K562 (cell line): ENCODE measurements around the gene GHRL. TPM values are rescaled to one million over a fixed set of nuclear protein-coding genes. Genes with fewer than 3 reads are reported as not detected.

Experiments
- ATAC-seq: fragments of 200-7000 bp; cut with Tn5 transposase; 3 replicates; pipeline ENCODE4 v1.9.1; 2020; ENCODE audit warnings: moderate library complexity
- BruUV-seq: library from RNA; stranded (reverse); fragments of 400-500 nt; replicated peaks from 2 replicates; lab custom pipeline; 2021; lab: Mats Ljungman, UMichigan
- CTCF ChIA-PET: fragments of 300-600 bp; formaldehyde crosslinking; extraction: SDS; loops from one replicate; lab custom pipeline; 2021; ENCODE audit warnings: low intra/inter-chr PET ratio; lab: Yijun Ruan, JAX
- POLR2A ChIA-PET: fragments of 300-600, 350-650 bp; sonication (Branson Sonifier 250); formaldehyde crosslinking; extraction: SDS; loops from one replicate; lab custom pipeline; 2021; ENCODE audit warnings: antibody characterized with exemption, inconsistent platforms; lab: Yijun Ruan, JAX
- DNase-seq, 4 experiments: peaks; one replicate each; pipeline versions ENCODE4 v3.0.0 to v3.0.0-alpha.2; 2011 to 2018; ENCODE audit warnings: low spot score in 3 of 4, mixed read lengths in 3 of 4; ENCODE audit errors: extremely low read depth in 1 of 4
- FAIRE-seq: peaks from 2 replicates; lab custom pipeline; 2011; peaks lifted over from hg19 to GRCh38; lab: Jason Lieb, UNC
- H2AFZ ChIP-seq: 2 replicates; pipeline ENCODE4 v1.6.0; 2011; ENCODE audit warnings: low read depth, low read length, control low read depth, inconsistent platforms
- H3K27ac ChIP-seq: fragments of 200-600 bp; 3 replicates; pipeline ENCODE4 v1.8.0; 2011; ENCODE audit warnings: low read depth, mild to moderate bottlenecking, control low read depth, inconsistent platforms, low read length, moderate library complexity, mixed read lengths; ENCODE audit errors: extremely low read depth
- H3K27me3 ChIP-seq, 2 experiments: fragments of 300-600 bp in 1 of 2; 2 replicates in 1 of 2; 3 replicates in 1 of 2; pipeline versions ENCODE4 v1.6.0 to v1.8.0; 2011; ENCODE audit warnings: inconsistent platforms in 2 of 2, low read length in 2 of 2, mild to moderate bottlenecking in 1 of 2, mixed read lengths in 1 of 2, moderate library complexity in 1 of 2; ENCODE audit not compliant: control insufficient read depth in 2 of 2, insufficient read depth in 2 of 2
- H3K36me3 ChIP-seq: fragments of 300-600 bp; 3 replicates; pipeline ENCODE4 v1.8.0; 2011; ENCODE audit warnings: mild to moderate bottlenecking, low read length, inconsistent platforms; ENCODE audit not compliant: control insufficient read depth, insufficient read depth
- H3K4me1 ChIP-seq, 2 experiments: fragments of 200-600 bp in 1 of 2; replicated peaks in 1 of 2; 2 replicates in 1 of 2; 3 replicates in 1 of 2; pipeline versions ENCODE4 v1.5.1 to v1.8.0; 2011; ENCODE audit warnings: inconsistent platforms in 2 of 2, low read length in 2 of 2, mild to moderate bottlenecking in 1 of 2, mixed read lengths in 1 of 2, moderate library complexity in 1 of 2; ENCODE audit not compliant: control insufficient read depth in 2 of 2, insufficient read depth in 2 of 2
- H3K4me2 ChIP-seq: 2 replicates; pipeline ENCODE4 v1.6.1; 2011; ENCODE audit warnings: low read length, control low read depth, inconsistent platforms, mixed read lengths; ENCODE audit not compliant: insufficient read depth
- H3K4me3 ChIP-seq: fragments of 200-600 bp; sonication (generic), shearing (Covaris generic); 2 replicates; pipeline ENCODE4 v1.5.1; 2016; ENCODE audit warnings: control low read depth, inconsistent platforms
- H3K79me2 ChIP-seq: fragments of 200-600 bp; 3 replicates; pipeline ENCODE4 v1.8.0; 2011; ENCODE audit warnings: low read length, inconsistent platforms; ENCODE audit not compliant: control insufficient read depth, insufficient read depth
- H3K9ac ChIP-seq, 2 experiments: 2 replicates each; pipeline versions ENCODE4 v1.6.0 to v1.6.1; 2011; ENCODE audit warnings: low read depth in 2 of 2, low read length in 2 of 2, control low read depth in 1 of 2, inconsistent platforms in 1 of 2, mild to moderate bottlenecking in 1 of 2, mixed read lengths in 1 of 2; ENCODE audit not compliant: insufficient read depth in 1 of 2
- H3K9me1 ChIP-seq: one replicate; pipeline ENCODE4 v1.6.0; 2011; ENCODE audit warnings: inconsistent platforms, mild to moderate bottlenecking, low read length, moderate library complexity; ENCODE audit not compliant: control insufficient read depth, insufficient read depth
- H3K9me3 ChIP-seq: replicated peaks from 2 replicates; pipeline ENCODE4 v1.5.1; 2011; ENCODE audit warnings: low read depth, low read length, inconsistent platforms; ENCODE audit not compliant: control insufficient read depth, insufficient read depth
- H4K20me1 ChIP-seq: replicated peaks from 2 replicates; pipeline ENCODE4 v1.6.1; 2011; ENCODE audit warnings: low read length, inconsistent platforms, mixed read lengths; ENCODE audit not compliant: control insufficient read depth, insufficient read depth
- ADNP ChIP-seq: fragments of 200-800 bp; sonication (Bioruptor generic); IDR thresholded peaks from 2 replicates; pipeline ENCODE4 v1.6.1; 2016; ENCODE audit warnings: missing genetic modification characterization, missing compliant biosample characterization
- CHCHD3 ChIP-seq: fragments of 250-450 bp; sonication (Bioruptor Pico); IDR thresholded peaks from 2 replicates; pipeline ENCODE4 v2.1.2; 2022; ENCODE audit warnings: mild to moderate bottlenecking
- DACH1 ChIP-seq: fragments of 450-650 bp; IDR thresholded peaks from 2 replicates; pipeline ENCODE4 v1.6.1; 2018; ENCODE audit not compliant: partially characterized antibody
- PRMT5 ChIP-seq: sonication (generic); formaldehyde crosslinking; IDR thresholded peaks from 2 replicates; pipeline ENCODE4 v1.5.0; 2020; ENCODE audit warnings: missing genetic modification reagents
- SP1 ChIP-seq: sonication (generic); formaldehyde crosslinking; IDR thresholded peaks from 2 replicates; pipeline ENCODE4 v1.8.1; 2022; ENCODE audit warnings: mild to moderate bottlenecking, missing genetic modification reagents
- SRSF7 ChIP-seq: fragments of 200-400 bp; formaldehyde crosslinking; optimal IDR thresholded peaks from 2 replicates; pipeline ENCODE3; 2017; ENCODE audit warnings: mild to moderate bottlenecking, low read depth, low read length
- ZFX ChIP-seq: sonication (generic); formaldehyde crosslinking; IDR thresholded peaks from 2 replicates; pipeline ENCODE4 v1.8.0; 2022; ENCODE audit warnings: mild to moderate bottlenecking, missing genetic modification reagents, moderate library complexity
- ZNF274 ChIP-seq: IDR thresholded peaks from 2 replicates; pipeline ENCODE4 v1.6.1; 2011; ENCODE audit warnings: low read depth, mild to moderate bottlenecking, low read length, moderate library complexity, borderline replicate concordance
- WGBS: fragments of 100-300 bp; shearing (Covaris generic); methylation state at CpG from one replicate; pipeline ENCODE4 v1.1.6; 2016; ENCODE audit warnings: low coverage, mixed read lengths; ENCODE audit not compliant: insufficient coverage; ENCODE audit errors: missing lambda C conversion rate; 5-methylcytosine and 5-hydroxymethylcytosine counted together
- in situ Hi-C: fragments of 300-500 bp; cut with MboI; formaldehyde crosslinking; loops from 4 replicates; pipeline ENCODE4 v1.15.0; 2018; ENCODE audit warnings: inconsistent platforms, mixed read lengths
- intact Hi-C: fragments of 100-400 bp; cut with micrococcal nuclease; formaldehyde crosslinking; loops from 2 replicates; pipeline ENCODE4 v1.14.2; 2022
- polyA plus RNA-seq, 8 experiments: library from polyadenylated mRNA; depleted of rRNA in 4 of 8; stranded (reverse) in 5 of 8; unstranded in 3 of 8; fragments of >200 nt; fragmentation: Nextera tagmentation in 2 of 8; fragmentation: Illumina TruSeq in 1 of 8; extraction: Ambion mirVana in 2 of 8; extraction: Trizol in 1 of 8; gene quantifications; 2 replicates each; pipeline versions ENCODE4 v1.2.1 to v1.2.3, GENCODE V29; 2011 to 2014; ENCODE audit warnings: inconsistent platforms in 1 of 8, missing spikeins in 1 of 8
- total RNA-seq, 7 experiments: library from RNA; depleted of rRNA in 6 of 7; stranded (reverse); fragments of >200 nt in 6 of 7; fragmentation: Illumina TruSeq in 2 of 7; extraction: Trizol in 2 of 7; gene quantifications; 2 replicates each; pipeline versions ENCODE4 v1.2.1 to v1.2.3, GENCODE V29; 2011 to 2021; ENCODE audit warnings: low replicate concordance in 1 of 7
- TF ChIP-seq, protein P1 (sequence below): sonication (generic); formaldehyde crosslinking; IDR thresholded peaks from 2 replicates; pipeline ENCODE4 v1.8.1; 2023; ENCODE audit warnings: mild to moderate bottlenecking, missing genetic modification reagents
- TF ChIP-seq, protein P2 (sequence below): fragments of 450-650 bp; IDR thresholded peaks from 2 replicates; pipeline ENCODE4 v1.6.1; 2016; ENCODE audit warnings: antibody characterized with exemption

The GHRL gene
- total and polyA plus RNA-seq, 9 of the 15 experiments (the other 6 are each of a cell fraction or from before 2014, with no cell fraction given), result 0.08 to 0.29 (median 0.15) TPM; not detected in 5

DNA sequence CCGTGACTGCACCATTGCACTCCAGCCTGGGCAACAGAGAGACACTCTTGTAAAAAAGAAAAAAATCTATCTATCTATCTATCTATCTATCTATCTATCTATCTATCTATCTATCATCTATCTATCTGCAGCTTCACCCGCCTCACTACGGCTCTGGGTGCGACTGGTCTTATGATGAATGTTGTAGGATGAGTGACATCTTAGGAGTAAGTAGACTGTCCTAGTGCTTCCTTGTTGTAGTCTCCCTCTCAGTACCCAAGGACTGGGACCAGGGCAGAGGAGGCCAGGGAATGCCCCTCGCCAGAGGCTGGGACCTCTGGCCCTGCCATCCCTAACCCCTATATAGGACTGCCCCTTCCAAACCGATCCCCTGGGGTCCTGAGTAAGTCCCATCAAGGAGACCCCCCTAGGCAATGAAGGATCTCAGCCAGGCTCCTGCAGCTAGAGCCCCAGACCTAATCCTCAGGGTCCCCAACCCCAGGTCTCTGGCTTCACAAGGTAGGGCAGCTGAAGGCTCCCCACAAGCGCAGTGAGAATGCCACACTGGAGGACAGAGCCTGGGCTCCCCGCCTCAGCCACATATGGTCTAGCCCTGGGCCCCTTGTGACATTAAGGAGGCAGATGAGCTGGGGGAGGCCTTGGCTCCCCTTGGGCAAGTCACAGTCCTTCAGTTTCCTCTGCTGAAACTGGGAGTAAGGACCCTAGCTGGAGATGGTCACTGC lies 29.0 kb upstream of the GHRL start:
- H3K79me2 ChIP-seq, result peaks cover 41% of the 10 kb centered on the region
- H3K4me1 ChIP-seq, result peaks cover 5% of the 10 kb centered on the region in 2 experiments; a peak in 3 of 5 replicates
- peak overlapping the region; percentile 87 for H2AFZ ChIP-seq
- no peak for FAIRE-seq
- peaks cover 25% of the 10 kb centered on the region for H4K20me1 ChIP-seq
- peaks cover 9% of the 10 kb centered on the region for H3K9me1 ChIP-seq
- no peak for ATAC-seq
- intact Hi-C loops (loop anchor here (1.0 to 10.0 kb wide), 5 partner anchors 73 to 597 kb away; partner anchors contain the start of genes FANCD2, IRAK2 and TATDN2), in situ Hi-C loops (loop anchor here (25.0 kb wide), 1 partner anchor 809 kb away; no protein-coding TSS in a partner anchor)
- no peak overlapping the region for H3K4me3 ChIP-seq
- no peak for DNase-seq
- no peak overlapping the region; the same call in 2 of the 3 replicates for H3K27ac ChIP-seq
- no peak overlapping the region for H3K4me2 ChIP-seq
- no TSS peak for BruUV-seq
- peaks cover 13 to 28% of the 10 kb centered on the region in 2 experiments; a peak in 4 of 5 replicates for H3K27me3 ChIP-seq
- ChIA-PET CTCF (interaction anchor here (1.0 kb wide), 1 partner anchor 606 kb away, joined by 3 read pairs; no protein-coding TSS in a partner anchor), POLR2A (interaction anchor here (0.6 to 4.0 kb wide), 14 partner anchors 9 to 572 kb away, joined by 3 to 39 read pairs (median 6); partner anchors contain the start of gene OGG1)
- peak overlapping the region in 1 of 2 experiments; percentile 53; a peak in 2 of 4 replicates for H3K9ac ChIP-seq
- H3K9me3 ChIP-seq, result no peaks in the 10 kb centered on the region
- H3K36me3 ChIP-seq, result peaks cover 31% of the 10 kb centered on the region
- 68% methylated on average over 8 of the region's 8 CpGs for WGBS
- 0 out of 2 replicates have a peak, but pooled peaks have one; percentile 61 for TF ChIP-seq PRMT5 (CRISPR knock-in tag)
- peak; percentile 33; the same call in 1 of the 2 replicates for TF ChIP-seq ZFX (CRISPR knock-in tag)
- TF ChIP-seq, protein P1, sequence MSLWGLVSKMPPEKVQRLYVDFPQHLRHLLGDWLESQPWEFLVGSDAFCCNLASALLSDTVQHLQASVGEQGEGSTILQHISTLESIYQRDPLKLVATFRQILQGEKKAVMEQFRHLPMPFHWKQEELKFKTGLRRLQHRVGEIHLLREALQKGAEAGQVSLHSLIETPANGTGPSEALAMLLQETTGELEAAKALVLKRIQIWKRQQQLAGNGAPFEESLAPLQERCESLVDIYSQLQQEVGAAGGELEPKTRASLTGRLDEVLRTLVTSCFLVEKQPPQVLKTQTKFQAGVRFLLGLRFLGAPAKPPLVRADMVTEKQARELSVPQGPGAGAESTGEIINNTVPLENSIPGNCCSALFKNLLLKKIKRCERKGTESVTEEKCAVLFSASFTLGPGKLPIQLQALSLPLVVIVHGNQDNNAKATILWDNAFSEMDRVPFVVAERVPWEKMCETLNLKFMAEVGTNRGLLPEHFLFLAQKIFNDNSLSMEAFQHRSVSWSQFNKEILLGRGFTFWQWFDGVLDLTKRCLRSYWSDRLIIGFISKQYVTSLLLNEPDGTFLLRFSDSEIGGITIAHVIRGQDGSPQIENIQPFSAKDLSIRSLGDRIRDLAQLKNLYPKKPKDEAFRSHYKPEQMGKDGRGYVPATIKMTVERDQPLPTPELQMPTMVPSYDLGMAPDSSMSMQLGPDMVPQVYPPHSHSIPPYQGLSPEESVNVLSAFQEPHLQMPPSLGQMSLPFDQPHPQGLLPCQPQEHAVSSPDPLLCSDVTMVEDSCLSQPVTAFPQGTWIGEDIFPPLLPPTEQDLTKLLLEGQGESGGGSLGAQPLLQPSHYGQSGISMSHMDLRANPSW (CRISPR knock-in tag), result 0 out of 2 replicates have a peak, but pooled peaks have one; percentile 33
- TF ChIP-seq ZNF274, result 0 out of 2 replicates have a peak, but pooled peaks have one; percentile 2
- peak; percentile 82 for TF ChIP-seq DACH1
- 0 out of 2 replicates have a peak, but pooled peaks have one; percentile 18 for TF ChIP-seq SP1 (CRISPR knock-in tag)
- TF ChIP-seq, protein P2, sequence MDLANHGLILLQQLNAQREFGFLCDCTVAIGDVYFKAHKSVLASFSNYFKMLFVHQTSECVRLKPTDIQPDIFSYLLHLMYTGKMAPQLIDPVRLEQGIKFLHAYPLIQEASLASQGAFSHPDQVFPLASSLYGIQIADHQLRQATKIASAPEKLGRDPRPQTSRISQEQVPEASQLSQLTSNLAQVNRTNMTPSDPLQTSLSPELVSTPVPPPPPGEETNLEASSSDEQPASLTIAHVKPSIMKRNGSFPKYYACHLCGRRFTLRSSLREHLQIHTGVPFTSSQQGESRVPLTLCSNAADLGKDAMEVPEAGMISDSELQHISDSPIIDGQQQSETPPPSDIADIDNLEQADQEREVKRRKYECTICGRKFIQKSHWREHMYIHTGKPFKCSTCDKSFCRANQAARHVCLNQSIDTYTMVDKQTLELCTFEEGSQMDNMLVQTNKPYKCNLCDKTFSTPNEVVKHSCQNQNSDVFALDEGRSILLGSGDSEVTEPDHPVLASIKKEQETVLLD, result 0 out of 2 replicates have a peak, but pooled peaks have one; percentile 5
- no peak for TF ChIP-seq SRSF7
- TF ChIP-seq ADNP (tag), result peak; percentile 22; the same call in 1 of the 2 replicates
- TF ChIP-seq CHCHD3 (CRISPR knock-in tag), result no peak
